ENCODE measurements around the gene SETDB2.
A peak's percentile ranks its signal among the peaks of the same experiment; 100 is the strongest.

SETDB2 gene

GRCh38 chr13:49436890-49437289 lies 7.2 kb upstream of the SETDB2 start:
- peak; percentile 28 for DNase-seq

- DNase-seq = no peak
Measured at GRCh38 chr13:49437705-49438104, 6.4 kb upstream of the SETDB2 start.

GRCh38 chr13:49439609-49440008 lies 4.5 kb upstream of the SETDB2 start:
- DNase-seq = no peak

- no peak for DNase-seq
Measured at GRCh38 chr13:49441312-49441711, 2.8 kb upstream of the SETDB2 start.

- DNase-seq = no peak
Measured at GRCh38 chr13:49441846-49442245, 2.2 kb upstream of the SETDB2 start.

GRCh38 chr13:49443357-49443703 lies 744 bp upstream of the SETDB2 start:
- peak; percentile 60 for DNase-seq

GRCh38 chr13:49444524-49445395 lies 686 bp downstream of the SETDB2 start:
- peak; percentile 47 for DNase-seq

- no peak for DNase-seq
Measured at GRCh38 chr13:49446473-49446872, 2.4 kb downstream of the SETDB2 start.

GRCh38 chr13:49448753-49449152 lies 4.7 kb downstream of the SETDB2 start:
- DNase-seq = no peak

- no peak for DNase-seq
Measured at GRCh38 chr13:49450105-49450819, 6.2 kb downstream of the SETDB2 start.

- no peak for DNase-seq
Measured at GRCh38 chr13:49452725-49453457, 8.8 kb downstream of the SETDB2 start.

GRCh38 chr13:49453465-49453864 lies 9.4 kb downstream of the SETDB2 start:
- no peak for DNase-seq

- no peak for DNase-seq
Measured at GRCh38 chr13:49454388-49455006, 10.4 kb downstream of the SETDB2 start.

- DNase-seq = no peak
Measured at GRCh38 chr13:49455007-49455398, 10.9 kb downstream of the SETDB2 start.

GRCh38 chr13:49456156-49456555 lies 12.1 kb downstream of the SETDB2 start:
- DNase-seq = no peak

- DNase-seq = no peak
Measured at GRCh38 chr13:49457221-49457620, 13.1 kb downstream of the SETDB2 start.

- DNase-seq = no peak
Measured at GRCh38 chr13:49459580-49459979, 15.5 kb downstream of the SETDB2 start.

- DNase-seq = no peak
Measured at GRCh38 chr13:49464085-49464484, 20.0 kb downstream of the SETDB2 start.

GRCh38 chr13:49464621-49465325 lies 20.7 kb downstream of the SETDB2 start:
- no peak for DNase-seq

- DNase-seq = no peak
Measured at GRCh38 chr13:49466292-49466838, 22.3 kb downstream of the SETDB2 start.

GRCh38 chr13:49472186-49472585 lies 28.1 kb downstream of the SETDB2 start:
- no peak for DNase-seq

- DNase-seq = no peak
Measured at GRCh38 chr13:49476529-49476928, 32.5 kb downstream of the SETDB2 start.

All from NCI-H2227 treated with DMSO at 0.1 percent for 48 hours (cell line).